CD1c-positive myeloid dendritic cell (primary cell): Measurements from ENCODE around the gene FNBP1.

ENCODE experiments used
- DNase-seq: peaks from one replicate; pipeline ENCODE4 v3.0.0-alpha.2; 2016; ENCODE audit errors: extremely low spot score

Gene FNBP1

DNA sequence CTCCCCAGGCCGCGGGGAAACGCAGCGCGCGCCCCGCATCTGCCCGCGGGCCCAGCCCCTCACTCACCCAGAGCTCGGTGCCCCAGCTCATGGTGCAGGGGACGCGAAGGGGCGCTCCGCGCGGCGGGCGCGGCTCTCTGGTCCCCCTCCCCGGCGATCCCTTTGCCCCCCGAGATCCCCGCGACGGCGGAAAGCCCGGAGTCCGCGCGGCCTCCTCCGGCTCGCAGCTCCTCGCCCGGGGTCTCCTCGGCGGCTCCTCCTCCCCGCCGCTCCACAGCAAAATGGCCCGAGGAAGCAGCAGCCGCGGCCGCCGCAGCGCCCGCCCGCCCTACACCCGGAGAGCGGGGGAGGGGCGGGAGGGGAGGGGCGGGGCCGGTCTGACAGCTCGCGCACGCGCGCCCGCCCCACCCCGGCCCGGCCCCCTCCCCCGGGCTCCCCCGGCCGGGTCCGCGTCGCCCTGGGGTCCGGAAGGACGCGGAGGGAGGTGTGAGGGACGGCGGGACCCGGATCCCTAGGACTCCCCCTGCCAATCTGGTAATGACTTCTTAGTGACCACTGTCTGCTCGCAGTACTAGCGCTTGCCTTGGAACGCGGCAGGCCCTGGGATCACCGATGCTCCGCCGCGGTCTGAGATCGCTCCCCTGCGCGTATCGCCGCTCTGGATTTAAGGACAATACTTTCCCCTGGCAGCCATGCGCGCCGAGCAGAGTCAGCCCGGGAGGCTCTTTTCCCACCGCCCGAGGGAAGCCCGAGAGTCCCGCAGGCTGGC lies at the start of gene FNBP1:
TSS of gene FNBP1 (minus strand) at position 305 of the 769 bp plus-strand sequence. CDS start at position 91, 214 bp downstream.
- peak; percentile 81 for DNase-seq

DNA sequence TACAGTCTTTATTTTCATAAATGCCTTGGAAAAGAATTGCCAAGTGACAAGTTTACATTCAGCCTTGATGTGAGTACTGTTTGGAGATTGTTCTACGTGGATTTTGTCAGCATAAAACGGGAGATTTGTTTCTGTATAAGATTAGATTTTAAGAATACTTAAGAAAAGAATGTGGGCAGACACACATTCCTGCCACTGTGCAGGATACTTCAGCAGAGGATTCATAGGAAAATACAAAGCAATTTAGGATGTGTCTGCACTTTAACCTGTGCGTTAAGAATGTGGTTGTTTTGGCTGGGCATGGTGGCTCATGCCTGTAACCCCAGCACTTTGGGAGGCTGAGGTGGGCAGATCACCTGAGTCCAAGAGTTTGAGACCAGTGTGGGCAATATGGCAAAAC lies 47.9 kb upstream of the FNBP1 start:
- no peak for DNase-seq

DNA sequence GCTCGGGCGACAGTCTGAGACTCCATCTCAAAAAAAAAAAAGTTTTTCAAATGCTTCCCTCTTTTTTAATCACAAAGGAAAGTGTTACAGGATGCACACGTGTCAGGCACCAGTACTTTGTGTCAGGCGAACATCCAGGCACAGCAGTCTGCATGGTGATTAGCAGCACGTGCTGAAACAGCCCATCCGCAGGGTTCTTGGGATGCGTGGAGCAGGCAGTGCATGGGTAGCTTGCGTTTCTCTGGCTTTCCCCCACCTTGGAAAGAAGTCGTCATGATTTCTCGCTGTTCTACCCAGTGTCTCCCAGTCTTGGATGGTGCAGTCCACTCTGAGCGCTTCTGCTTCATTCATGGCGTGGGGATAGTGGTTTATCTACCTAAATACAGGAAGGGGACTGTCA lies 46.2 kb upstream of the FNBP1 start:
- DNase-seq: no peak

DNA sequence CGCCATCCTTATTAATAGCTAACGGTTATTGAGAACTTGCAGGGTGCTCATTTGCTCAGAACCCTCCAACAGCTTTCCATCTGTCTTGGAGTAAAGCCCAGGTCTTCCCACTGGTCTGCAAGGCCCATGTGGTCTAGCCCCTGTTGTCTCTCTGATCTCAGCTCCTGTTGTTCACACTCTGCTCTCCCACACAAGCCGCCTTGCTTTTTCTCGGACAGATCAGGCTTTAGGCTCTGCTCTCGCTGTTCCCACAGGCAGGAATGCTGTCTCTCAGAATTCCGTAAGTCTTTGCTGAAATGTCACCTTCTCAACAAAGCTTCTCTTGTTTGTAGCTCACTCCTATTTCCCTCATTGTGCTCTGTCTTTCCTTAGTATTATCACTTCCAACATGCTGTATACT lies 45.1 kb upstream of the FNBP1 start:
- no peak for DNase-seq

DNA sequence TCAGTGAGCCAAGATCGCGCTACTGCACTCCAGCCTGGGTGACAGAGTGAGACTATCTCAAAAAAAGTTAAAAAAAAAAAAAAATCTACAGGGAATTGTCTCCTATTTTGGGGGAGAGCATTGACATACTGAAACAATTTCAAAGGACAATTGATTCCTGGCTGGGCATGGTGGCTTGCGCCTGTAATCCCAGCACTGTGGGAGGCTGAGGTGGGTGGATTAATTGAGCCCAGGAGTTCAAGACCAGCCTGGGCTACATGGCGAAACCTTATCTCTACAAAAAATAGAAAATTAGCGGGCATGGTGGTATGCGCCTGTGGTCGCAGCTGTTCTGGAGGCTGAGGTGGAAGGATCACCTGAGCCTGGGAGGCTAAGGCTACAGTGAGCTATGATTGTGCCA lies 41.3 kb upstream of the FNBP1 start:
- no peak for DNase-seq

DNA sequence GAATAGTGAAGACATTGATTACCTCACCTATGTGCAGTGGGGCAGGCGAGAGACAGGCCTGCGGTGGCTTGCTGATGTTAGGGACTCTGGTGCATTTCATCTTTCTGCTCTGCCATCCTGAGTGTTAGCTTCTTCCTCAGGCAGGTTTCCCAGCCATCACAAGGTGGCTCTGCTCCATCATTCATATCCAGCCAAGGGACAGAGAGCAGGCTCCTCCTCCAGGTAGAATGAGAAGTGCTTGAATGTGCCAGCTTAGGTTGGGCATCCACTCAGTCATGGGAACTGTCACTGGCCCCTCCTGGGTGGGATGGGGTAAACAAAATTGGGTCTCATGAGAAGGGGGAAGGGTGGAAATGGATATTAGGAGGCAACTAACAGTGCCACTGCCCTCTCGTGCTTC lies 35.6 kb upstream of the FNBP1 start:
- DNase-seq: no peak

DNA sequence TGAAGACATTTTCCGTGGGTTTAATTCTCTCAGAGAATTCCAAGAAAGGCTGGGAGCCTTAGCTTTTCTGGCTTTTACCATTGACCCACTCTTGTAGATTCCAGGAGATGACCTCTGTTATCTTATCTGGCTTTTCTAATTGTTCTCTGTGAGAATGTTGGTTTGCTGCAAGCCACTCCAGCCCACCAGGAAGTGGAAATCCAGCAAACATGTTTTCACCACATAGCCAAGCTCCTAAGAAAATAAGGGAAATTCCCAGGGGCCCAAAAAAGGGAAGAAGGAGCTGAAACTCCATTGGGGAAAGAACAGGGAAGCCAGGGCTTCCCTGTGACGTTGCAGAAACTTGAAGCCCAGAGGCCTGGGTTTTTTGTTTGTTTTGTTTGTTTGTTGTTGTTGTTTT lies 30.4 kb upstream of the FNBP1 start:
- DNase-seq: peak; percentile 93

DNA sequence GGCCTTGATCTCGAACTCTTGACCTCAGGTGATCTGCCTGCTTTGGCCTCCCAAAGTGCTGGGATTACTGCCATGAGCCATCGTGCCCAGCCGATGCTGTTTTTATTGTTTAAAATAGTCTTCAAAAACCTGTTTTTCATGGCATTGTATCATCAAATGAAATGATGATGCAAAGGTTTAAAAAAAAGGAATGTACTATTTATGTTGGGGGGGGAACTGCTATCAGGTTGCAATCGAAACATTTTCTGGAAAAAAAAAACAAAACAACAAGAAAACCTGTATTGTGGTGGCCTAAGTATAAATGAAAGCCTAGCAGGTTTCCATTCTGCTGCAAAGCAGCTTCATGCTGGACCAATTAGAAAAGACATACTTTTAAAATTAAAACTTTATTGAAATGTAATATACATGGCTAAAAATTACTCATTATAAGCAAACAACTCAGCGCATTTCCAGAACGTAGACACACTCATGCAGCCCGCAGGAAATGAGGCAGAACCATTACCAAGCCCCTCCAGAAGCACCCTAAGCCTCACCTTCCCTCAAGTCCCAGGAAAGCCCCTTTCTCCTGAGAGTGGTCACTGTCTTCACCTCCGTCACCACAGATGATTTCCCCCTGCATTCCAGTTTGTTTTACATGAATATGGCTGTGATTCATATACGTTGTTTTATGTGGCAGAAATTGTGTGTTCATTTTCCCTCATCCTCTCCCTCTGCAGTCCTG lies 29.7 kb upstream of the FNBP1 start:
- DNase-seq: no peak

DNA sequence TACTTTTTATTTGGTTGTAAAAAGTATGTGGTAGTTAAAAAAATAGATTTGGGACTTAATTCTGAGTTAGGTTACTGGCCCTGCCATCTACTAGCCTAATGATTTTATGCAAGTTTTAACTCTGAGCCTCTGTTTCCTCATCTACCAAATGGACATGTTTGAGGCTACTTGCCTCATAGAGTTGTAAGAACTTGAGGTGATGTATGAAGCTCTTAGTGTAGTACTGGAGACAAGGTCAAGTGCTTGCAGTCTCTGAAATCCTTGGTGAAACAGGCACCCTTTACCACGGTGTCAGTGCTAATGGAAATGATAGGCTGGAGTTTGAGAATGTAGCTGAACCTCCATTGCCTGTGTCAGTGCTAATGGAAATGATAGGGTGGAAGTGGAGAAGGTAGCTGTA lies 26.1 kb upstream of the FNBP1 start:
- no peak for DNase-seq

DNA sequence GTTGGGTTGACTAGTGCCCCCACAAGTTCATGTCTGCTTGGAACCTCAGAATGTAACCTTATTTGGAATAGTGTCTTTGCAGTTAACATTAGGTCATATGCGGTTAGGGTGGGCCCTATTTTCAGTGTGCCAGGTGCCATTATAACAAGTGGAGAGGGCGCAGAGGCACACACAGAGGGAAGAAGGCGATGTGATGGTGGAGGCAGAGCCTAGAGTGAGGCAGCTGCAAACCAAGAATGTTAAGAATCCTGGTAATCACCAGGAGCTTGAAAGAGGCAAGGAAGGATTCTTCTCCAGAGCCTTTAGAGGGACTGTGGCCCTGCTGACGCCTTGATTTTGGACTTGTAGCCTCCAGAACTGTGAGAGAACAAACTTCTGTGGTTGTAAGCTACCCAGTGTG lies 21.6 kb upstream of the FNBP1 start:
- no peak for DNase-seq

DNA sequence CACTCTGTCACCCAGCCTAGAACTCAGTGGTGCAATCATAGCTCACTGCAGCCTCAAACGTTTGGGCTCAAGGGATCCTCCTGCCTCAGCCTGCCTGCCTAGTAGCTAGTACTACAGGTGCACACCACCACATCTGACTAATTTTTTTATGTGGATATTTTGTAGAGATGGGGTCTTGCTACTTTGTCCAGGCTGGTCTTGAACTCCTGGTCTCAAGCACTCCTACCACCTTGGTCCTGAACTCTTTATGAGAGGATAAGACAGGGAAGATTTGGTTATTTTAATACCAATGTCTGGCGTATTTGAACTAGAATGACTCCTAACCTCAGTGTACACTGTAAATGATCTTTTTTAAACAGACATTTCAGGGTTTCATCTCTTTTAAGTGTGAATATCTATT lies 19.8 kb upstream of the FNBP1 start:
- no peak for DNase-seq

DNA sequence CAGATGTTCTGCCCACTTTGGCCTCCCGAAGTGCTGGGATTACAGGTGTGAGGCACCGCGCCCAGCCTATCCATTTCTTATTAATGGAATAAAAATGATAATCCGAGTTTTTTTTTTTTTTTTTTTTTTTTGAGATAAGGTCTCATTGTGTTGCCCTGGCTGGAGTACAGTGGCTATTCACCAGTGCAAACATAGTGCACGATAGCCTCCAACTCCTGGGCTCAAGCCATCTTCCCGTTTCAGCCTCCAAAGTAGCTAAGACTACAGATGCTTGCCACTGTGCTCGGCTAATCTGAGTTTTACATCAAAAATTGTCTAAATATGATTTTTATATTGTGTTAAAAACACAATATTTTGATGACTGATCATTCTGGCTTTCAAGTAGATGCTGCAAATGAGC lies 17.3 kb upstream of the FNBP1 start:
- no peak for DNase-seq

DNA sequence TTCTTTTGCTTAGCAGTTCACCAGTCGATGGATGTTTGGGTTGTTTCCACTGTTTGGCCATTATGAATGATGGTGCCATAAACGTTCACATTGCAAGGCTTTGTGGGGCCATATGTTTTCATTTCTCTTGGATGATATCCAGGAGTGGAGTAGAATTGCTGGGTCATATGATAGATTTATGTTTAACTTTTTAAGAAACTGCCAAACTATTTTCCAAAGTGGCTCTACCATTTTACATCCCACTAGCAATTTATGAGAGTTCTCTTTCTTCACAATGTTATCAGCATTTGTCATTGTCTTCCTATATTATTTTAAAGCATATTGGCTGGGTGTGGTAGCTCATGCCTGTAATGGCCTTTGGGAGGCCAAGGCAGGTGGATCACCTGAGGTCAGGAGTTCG lies 15.9 kb upstream of the FNBP1 start:
- DNase-seq: no peak

DNA sequence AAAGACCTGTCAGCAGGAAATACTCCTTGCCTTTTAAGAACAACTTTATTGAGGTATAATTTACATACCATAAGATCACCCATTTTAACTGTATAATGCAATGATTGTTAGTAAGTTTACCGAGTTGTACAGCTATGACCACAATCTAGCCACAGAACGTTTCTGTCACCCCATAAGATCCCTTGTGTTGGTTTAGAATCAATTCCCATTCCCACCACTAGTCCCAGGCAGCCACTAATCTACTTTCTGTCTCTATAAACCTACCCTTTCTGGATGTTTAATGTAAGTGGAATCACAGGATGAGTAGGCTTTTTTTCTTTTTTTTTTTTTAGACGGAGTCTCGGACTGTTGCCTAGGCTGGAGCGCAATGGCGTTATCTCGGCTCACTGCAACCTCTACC lies 15.2 kb upstream of the FNBP1 start:
- no peak for DNase-seq

DNA sequence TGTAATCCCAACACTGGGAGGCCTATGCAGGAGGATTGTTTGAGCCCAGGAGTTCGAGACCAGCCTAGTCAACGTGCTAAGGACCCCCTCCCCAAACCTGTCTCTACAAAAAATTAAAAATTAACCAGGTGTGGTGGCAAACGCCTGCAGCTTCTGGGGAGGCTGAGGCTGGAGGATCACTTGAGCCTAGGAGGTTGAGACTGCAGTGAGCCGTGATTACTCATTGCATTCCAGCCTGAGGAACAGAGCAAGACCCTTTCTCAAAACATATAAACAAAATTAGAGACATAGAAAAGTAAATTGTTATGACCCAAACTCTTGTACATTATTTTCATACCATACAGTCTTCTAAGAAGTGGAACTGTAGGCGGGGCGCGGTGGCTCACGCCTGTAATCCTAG lies 11.8 kb upstream of the FNBP1 start:
- DNase-seq: no peak

DNA sequence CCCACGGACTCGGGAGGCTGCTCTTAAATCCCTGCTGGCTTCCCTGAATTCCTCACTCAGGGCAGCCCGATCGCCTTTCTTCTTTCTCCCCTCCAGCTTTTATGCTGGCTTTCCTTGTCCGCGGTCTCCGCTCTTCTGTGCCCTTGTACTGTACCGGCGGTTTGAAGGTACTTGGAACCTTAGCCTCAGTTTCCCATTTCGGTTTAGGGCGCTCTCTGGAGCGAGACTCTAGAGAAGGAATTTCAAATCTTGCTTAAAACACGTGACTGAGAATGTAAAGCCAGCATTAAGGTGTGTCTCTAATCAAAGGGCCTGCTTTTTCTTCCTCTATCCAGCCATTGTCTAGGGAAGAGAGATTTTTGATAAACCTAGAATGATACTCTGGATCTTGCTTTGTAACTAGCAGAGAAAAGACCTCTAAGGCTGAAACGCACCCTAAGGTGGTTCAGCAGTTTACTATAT lies 11.4 kb upstream of the FNBP1 start:
- no peak for DNase-seq

DNA sequence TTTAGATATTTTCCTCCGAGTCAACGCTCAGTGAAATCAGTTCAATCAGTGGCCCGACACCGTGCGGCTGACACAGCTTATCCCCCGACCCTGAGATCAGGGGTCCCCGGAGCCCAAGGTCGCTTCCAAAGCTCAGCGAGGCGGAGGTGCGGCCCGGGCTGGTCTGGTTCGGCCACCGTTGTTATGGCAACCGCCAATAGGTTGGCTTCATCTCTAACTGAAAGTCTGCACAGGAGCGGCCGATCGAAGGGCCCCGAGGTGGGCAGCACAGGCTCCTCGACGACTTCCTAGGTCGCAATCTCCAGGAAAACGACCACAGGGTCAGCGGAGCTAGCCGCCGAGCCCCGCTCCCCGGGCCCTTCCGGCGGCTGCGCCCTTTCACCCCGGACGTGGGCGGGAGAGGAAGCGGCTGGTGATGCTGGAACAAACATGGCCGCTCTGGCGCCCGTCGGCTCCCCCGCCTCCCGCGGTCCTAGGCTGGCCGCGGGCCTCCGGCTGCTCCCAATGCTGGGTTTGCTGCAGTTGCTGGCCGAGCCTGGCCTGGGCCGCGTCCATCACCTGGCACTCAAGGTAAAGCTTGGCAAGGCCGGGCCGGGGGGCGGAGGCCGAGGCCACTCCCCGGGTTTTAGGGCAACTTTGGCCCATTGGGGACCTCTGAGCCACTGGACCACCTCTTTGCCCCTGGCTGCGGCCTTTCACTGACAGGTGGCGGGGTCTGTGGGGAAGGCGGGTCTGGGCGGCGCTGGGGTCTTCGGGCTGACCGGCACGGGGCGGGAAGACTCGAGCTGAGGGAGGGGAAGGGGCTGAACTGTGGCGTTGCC lies 10.7 kb upstream of the FNBP1 start, which contains the start of gene GPR107:
TSS of gene GPR107 (plus strand) at position 403 of the 821 bp plus-strand sequence. CDS start at position 430, 27 bp downstream.
- DNase-seq: peak; percentile 93

DNA sequence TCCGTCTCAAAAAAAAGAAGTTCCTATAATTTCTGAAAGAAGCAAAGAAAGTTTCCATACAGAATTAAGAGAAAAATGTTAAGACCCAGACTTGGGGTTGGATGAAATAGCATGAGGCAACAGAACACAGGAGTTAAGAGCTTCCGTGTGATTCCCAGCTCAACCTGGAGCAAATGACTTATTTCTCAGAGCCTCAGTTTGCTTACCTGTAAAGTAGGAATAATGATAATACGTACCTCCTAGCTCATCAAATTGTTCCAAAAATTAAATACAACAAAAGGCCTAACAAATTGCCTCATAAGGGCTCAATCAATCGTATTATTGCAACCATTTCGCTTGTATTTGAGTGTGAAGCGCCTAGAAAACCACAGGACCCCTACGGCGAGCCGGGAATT lies 10.1 kb upstream of the FNBP1 start:
- no peak for DNase-seq

DNA sequence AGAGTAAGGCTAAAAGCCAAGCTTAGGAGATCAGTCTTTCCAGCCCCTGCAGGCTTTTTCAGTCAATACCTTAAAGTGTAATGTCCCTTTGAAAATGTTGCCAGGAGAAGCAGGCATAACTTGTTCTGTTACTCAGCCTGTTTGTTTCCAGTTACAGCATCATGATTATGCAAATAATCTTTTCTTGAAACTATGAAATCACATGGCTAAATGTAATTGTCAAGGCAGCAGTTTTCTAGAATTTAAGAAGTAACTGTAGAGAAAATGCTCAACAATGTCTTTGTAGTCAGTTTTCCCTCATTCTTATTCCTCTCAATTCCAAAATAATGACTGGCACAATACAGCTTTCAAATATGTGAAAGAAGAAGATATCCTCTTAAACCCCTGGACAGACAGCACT lies 8.9 kb upstream of the FNBP1 start:
- peak; percentile 54 for DNase-seq

DNA sequence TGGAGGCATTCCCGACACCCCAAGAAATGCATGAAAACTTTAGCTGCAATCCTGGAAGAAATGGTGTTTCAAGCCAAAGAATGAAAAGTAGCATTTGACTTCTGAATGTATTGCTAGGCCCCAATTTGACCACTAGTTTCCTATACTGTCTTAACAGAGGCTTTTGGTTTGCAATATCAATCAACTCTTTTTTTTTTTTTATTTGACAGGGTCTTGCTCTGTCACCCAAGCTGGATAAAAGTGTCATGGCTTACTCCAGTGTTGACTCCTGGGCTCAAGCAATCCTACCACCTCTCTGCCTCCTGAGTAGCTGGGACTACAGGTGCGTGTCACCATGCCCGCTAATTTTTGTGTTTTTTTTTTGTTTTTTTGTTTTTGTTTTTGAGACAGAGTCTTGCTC lies 7.5 kb upstream of the FNBP1 start:
- DNase-seq: no peak

DNA sequence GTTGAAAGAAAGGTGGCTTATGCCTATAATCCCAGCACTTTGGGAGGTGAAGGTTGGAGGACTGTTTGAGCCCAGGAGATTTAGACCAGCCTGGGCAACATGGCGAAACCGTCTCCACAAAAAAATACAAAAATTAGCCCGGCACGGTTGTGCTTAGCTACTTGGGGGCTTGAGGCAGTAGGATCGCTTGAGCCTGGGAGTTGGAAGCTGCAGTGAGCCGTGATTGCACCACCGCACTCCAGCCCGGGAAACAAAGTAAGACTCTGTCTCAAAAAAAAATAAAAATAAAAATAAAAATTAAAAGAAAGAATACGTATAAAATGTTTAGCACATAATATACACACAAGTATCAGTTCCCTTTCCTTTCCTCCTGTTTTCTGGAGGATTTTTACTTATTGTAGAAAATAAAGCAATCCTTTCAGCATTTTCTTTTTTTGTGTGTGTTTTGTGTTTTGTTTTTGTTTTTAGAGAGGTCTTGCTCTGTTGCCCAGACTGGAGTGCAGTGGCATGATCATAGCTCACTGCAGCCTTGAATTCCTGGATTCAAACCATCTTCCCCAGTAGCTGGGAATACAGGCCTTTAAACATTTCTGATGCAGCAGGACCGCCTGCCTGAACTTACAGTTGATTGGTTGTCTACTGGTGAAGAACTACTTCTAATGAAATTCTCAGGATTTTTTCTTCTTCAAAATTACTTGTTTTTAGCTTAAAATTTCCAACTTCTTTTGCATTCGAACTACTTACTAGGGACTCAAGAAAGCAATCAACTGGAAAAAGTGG lies 6.6 kb upstream of the FNBP1 start:
- no peak for DNase-seq
